Muscle layer of duodenum (tissue), 2 donors: ENCODE results near the gene TRIO.

Source experiments
- H3K27ac ChIP-seq: one replicate; pipeline ENCODE4 v1.7.0; 2013; ENCODE audit warnings: mild to moderate bottlenecking, low read length
- H3K27me3 ChIP-seq: one replicate; pipeline ENCODE4 v1.7.0; 2013; ENCODE audit warnings: low read depth, mild to moderate bottlenecking, control low read depth, low read length
- H3K36me3 ChIP-seq, 2 donors: one replicate each; pipeline ENCODE4 v1.7.0; 2013; ENCODE audit warnings: low read length in 2 of 2, control low read depth in 1 of 2, mild to moderate bottlenecking in 1 of 2; ENCODE audit not compliant: insufficient read depth in 2 of 2, control insufficient read depth in 1 of 2
- H3K4me1 ChIP-seq, 2 donors: one replicate each; pipeline ENCODE4 v1.7.0; 2013; ENCODE audit warnings: low read length in 2 of 2, mild to moderate bottlenecking in 2 of 2, control low read depth in 1 of 2, moderate library complexity in 1 of 2; ENCODE audit not compliant: insufficient read depth in 2 of 2, control insufficient read depth in 1 of 2
- H3K4me3 ChIP-seq, 2 donors: one replicate each; pipeline ENCODE4 v1.7.0; 2013; ENCODE audit warnings: low read length in 2 of 2, low read depth in 1 of 2, mild to moderate bottlenecking in 1 of 2
- H3K9me3 ChIP-seq, 2 donors: one replicate each; pipeline ENCODE4 v1.7.0; 2013; ENCODE audit warnings: low read length in 2 of 2, control low read depth in 1 of 2, mild to moderate bottlenecking in 1 of 2; ENCODE audit not compliant: control insufficient read depth in 1 of 2
- donor health status: healthy.

The TRIO gene

DNA sequence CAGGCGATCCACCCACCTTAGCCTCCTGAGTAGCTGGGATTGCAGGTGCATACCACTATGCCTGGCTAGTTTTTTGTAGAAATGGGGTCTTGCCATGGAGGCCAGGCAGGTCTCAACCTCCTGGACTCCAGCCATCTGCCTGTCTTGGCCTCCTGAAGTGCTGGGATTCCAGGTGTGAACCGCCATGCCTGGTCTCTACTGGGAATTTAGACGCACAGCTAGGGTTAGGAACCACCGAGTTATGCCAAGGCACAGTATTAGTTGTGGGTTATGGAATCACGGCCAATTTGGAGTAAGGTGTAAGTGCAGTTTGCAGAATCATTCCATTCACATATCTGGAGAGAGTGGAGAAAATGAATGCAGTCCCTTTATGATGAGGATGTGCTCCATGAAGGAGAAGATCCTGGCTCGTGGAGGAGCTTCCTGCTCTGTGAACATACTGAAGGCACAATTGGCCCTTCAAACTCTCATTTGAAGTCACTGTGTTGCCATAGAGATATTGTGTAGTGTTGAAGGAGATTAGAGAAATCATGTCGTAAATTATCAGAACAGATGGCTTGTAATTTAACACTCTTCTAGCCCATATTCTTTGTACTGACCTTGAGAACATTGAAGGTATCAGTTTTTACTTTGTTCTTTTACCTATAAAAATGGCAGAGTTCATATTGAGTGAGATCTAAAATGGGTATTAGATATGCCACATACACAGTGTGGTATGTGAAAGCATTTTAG is 18.8 kb downstream of the TRIO start:
- peaks cover 0 to under 1% of the 10 kb centered on the region in 2 donors for H3K36me3 ChIP-seq
- no peak overlapping the region for H3K27ac ChIP-seq
- H3K27me3 ChIP-seq = no peaks in the 10 kb centered on the region
- no peak overlapping the region for H3K4me3 ChIP-seq
- H3K9me3 ChIP-seq = peaks cover 0 to 6% of the 10 kb centered on the region in 2 donors
- peaks cover 11 to 23% of the 10 kb centered on the region in 2 donors for H3K4me1 ChIP-seq

- no peaks in the 10 kb centered on the region for H3K27me3 ChIP-seq
- H3K4me3 ChIP-seq = no peak overlapping the region
- peaks cover 21 to 44% of the 10 kb centered on the region in 2 donors for H3K4me1 ChIP-seq
- H3K36me3 ChIP-seq = no peaks in the 10 kb centered on the region
- peaks cover 0 to 6% of the 10 kb centered on the region in 2 donors for H3K9me3 ChIP-seq
- H3K27ac ChIP-seq = no peak overlapping the region
Measured at GRCh38 chr5:14164164-14165163, 21.3 kb downstream of the TRIO start.

DNA sequence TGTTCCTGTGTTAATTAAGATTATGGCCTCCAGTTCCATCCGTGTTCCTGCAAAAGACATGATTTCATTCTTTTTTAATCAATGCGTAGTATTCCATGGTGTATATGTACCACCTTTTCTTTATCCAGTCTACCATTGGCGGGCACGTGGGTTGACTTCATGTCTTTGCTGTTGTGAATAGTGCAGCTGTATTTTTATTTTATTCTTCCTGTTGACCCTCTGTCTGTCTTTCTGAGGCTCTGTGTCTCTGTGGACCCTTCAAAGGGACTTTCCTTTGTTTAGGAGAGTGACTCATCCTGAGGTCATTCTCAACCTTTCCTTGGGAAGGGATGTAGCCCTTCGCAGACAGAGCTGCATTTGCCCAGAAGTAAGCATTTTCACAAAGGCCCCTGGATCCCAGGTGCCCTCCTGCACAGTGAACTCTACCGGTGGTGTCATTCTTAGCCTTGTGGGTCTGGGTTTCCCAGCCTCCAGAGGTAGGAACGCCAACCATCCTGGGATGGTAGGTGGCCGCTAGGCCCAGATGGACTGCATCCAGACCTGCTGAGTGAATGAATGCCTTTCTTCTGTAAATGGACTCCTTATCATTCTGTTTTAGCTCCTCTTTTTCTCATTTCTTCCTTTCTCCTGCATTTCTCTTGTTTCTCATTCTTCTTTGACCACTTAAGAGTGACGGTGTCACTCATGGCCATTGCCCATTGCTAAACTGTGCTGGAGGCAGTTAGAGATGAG is 22.4 kb downstream of the TRIO start:
- Histone ChIP-seq H3K9me3 (peaks cover 0 to 6% of the 10 kb centered on the region in 2 donors), H3K4me1 (peaks cover 21 to 44% of the 10 kb centered on the region in 2 donors), H3K27ac (peak overlapping the region; percentile 19), H3K36me3 (no peaks in the 10 kb centered on the region), H3K4me3 (no peak overlapping the region), H3K27me3 (no peaks in the 10 kb centered on the region)

- Histone ChIP-seq H3K27me3 (no peaks in the 10 kb centered on the region), H3K27ac (peak overlapping the region; percentile 19)
Measured at GRCh38 chr5:14166437-14166836, 23.3 kb downstream of the TRIO start.

DNA sequence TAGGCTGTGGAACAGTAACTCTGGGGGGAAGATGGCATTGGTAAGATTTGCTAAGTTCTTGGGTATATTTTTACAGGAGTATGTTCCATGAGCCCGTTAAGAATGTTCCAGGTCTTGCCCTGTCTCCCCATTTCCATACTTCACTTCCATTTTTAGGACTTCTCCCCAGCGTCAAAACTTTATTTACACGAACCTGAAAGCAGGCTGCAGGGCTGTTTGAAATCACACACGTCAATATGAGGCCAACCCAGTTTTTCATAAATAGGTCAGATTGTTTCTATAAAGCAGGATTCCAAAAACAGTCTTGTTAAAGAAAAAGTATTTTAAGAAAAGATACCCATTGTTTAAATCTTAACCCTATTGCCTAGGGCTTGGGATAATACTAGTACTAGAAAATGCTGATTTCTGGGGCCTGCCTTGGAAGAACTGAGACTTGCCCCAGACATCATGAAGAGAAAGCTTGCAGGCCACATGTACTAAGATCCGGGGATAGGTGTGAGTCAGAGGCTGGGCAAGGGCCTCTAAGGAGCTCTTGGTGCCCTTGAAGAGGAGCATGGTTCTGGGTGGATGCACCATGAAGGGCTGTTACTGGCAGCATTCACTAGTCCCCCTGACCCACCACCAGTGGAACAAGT is 24.2 kb downstream of the TRIO start:
- peaks cover 0 to 6% of the 10 kb centered on the region in 2 donors for H3K9me3 ChIP-seq
- no peaks in the 10 kb centered on the region for H3K27me3 ChIP-seq
- H3K27ac ChIP-seq = peak overlapping the region; percentile 37
- H3K4me3 ChIP-seq = no peak overlapping the region
- peaks cover 11 to 51% of the 10 kb centered on the region in 2 donors for H3K4me1 ChIP-seq
- H3K36me3 ChIP-seq = no peaks in the 10 kb centered on the region

More at GRCh38 chr5:14166437-14166836, 23.3 kb downstream of the TRIO start:
- Histone ChIP-seq H3K9me3 (peaks cover 0 to 6% of the 10 kb centered on the region in 2 donors), H3K36me3 (no peaks in the 10 kb centered on the region), H3K4me1 (peaks cover 18 to 48% of the 10 kb centered on the region in 2 donors), H3K4me3 (no peak overlapping the region)

DNA sequence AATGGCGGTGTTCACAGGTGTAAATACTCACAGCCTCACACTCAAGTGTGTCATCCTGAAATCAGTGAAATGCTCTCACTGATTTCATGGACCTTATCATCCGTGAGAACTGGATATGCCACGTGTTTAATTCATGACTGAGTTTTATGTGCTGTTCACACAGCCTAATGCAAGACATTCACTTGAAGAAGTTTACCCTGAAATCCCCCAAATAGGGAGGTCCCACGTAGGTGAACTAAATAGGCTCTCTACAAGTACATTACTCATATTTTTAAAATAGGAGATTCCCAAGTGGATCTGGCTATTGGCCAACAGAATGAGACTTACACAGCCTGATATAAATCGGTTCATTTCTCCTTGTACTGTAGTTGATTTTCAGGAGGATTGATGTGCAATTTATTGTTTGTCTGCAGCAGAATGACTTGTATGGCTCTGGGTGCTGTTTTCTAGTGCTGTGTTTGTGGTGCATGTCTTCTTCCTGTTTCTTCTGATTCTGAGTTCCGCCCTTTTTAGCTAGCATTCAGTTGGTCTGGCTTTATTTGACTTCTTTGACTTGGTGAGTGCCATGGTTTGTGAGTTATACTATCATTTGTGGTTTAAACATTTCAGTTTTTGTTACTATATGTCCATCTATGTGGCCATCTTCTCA is 25.1 kb downstream of the TRIO start:
- H3K27me3 ChIP-seq = no peaks in the 10 kb centered on the region
- H3K27ac ChIP-seq = peak overlapping the region; percentile 37
- H3K36me3 ChIP-seq = no peaks in the 10 kb centered on the region
- H3K9me3 ChIP-seq = peaks cover 0 to 6% of the 10 kb centered on the region in 2 donors
- no peak overlapping the region for H3K4me3 ChIP-seq
- H3K4me1 ChIP-seq = peaks cover 11 to 57% of the 10 kb centered on the region in 2 donors

DNA sequence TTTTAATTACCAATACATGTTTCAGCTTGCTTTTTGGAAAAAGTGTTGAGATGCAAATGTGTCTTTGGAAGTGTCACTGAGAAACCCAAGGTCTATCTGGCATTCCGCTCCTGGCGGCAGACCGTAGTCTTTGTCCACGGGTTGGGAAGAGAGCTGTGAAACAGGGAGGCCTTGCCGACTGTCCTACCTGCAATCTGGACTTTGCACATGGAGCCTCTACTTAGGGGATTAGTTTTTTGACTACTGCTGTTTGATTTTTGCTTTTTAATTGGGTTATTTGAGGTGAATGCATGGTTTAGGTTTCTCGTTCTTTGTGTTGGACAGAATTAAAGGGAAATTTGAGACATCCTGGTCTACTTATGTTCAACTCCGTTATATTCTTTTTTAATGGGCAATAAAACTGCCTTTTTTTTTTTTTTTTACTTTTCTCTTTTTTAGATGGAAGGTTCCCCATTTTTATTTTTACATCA is 25.7 kb downstream of the TRIO start:
- Histone ChIP-seq H3K4me3 (no peak overlapping the region), H3K4me1 (peaks cover 17 to 63% of the 10 kb centered on the region in 2 donors), H3K27ac (peak overlapping the region; percentile 0), H3K36me3 (no peaks in the 10 kb centered on the region), H3K27me3 (no peaks in the 10 kb centered on the region), H3K9me3 (peaks cover 0 to 6% of the 10 kb centered on the region in 2 donors)

DNA sequence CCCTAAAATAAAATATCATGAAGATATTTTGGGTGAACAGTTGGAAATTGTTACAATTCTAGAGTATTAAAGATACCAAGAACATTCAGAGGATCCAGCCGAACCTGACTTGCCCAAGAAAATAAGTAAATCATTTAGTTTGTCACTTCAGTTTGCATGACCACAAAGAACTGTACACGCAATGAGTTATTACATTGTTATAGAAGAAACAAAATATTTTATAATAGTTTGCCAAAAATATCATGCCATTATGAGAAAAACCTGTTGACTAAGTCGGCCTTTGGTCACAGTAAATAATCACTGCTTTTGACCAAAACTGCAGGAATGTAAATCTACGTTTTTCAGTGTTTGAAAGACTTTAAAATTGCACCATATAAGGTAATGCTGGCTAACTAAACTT is 27.9 kb downstream of the TRIO start:
- Histone ChIP-seq H3K4me1 (peaks cover 21 to 67% of the 10 kb centered on the region in 2 donors), H3K9me3 (no peaks in the 10 kb centered on the region)

GRCh38 chr5:14171621-14172020 is 28.5 kb downstream of the TRIO start:
- no peak overlapping the region for H3K27ac ChIP-seq
- no peaks in the 10 kb centered on the region for H3K36me3 ChIP-seq
- no peaks in the 10 kb centered on the region for H3K9me3 ChIP-seq
- no peak overlapping the region for H3K4me3 ChIP-seq
- H3K27me3 ChIP-seq = no peaks in the 10 kb centered on the region
- H3K4me1 ChIP-seq = peaks cover 21 to 64% of the 10 kb centered on the region in 2 donors

More for the DNA sequence above, 27.9 kb downstream of the TRIO start:
- Histone ChIP-seq H3K36me3 (no peaks in the 10 kb centered on the region), H3K4me3 (no peak overlapping the region), H3K27me3 (no peaks in the 10 kb centered on the region), H3K27ac (no peak overlapping the region)

DNA sequence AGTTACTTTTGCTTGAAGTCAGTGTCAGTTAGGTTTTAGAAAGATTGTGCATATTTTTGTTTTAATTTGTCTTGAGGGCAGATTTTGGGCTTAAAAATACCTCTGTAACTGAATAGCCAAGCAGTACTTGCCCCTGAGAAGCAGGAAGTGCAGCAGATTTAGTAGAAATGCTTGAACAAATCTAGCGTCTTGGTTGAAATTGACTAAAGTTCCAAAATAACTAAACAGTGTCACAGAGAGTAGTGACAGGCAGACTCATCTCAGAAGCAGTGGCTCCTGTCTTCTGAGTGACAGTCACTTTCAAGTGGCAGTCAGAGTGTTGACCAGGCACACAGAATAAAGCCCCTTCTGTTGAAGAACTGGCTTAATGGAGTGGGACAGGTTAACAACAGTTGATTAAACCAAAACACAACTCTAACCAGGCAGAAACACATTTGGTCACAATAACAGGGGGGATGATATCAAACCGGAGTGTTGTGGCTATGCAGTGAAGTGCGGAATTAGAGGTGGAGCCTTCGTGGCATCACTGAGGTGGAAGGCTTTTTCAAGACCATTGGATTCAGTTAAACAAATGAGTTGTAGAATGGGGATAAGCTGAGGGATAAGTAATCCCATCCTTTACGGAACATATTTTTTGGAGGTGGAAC is 29.1 kb downstream of the TRIO start:
- no peak overlapping the region for H3K4me3 ChIP-seq
- H3K9me3 ChIP-seq = no peaks in the 10 kb centered on the region

More for the DNA sequence above, 29.1 kb downstream of the TRIO start:
- H3K27ac ChIP-seq = no peak overlapping the region
- peaks cover 21 to 60% of the 10 kb centered on the region in 2 donors for H3K4me1 ChIP-seq
- no peaks in the 10 kb centered on the region for H3K27me3 ChIP-seq
- no peaks in the 10 kb centered on the region for H3K36me3 ChIP-seq
